Measurements from ENCODE around the gene PLA2G12B. TPM values are rescaled to one million over a fixed set of nuclear protein-coding genes. Genes with fewer than 3 reads are reported as not detected.

PLA2G12B gene
- polyA plus RNA-seq, 1 experiment: not detected

DNA sequence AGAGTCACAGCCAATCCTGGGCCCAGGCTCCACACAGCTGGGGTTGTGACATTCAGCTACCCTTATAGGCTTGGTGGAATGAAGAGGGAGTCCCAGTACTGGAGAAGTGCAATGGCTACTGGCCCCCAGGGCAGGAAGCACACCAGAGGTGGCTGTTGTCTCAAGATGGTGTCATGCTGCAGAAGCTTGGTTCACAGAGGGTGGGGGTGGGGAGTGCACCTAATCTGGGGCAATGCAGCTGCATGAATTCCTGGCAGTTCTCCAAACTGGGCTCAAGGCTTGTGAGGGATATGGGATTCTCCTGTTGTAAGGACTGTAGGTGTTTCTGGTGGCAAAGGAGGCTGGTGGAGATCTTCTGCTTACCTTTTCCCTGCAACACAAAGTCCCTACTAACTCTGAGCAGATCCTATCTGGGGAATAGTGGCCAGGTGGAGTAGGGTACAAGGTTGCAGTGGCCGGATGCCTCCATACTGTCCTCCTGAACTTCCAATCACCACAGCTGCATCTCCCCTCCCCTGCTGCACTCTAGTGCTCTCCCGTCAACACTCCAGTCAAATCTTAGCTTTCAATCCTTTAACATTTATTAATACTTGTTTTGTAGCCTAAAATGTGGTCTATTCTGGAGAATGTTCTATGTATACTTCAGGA lies 27.4 kb upstream of the PLA2G12B start:
- CTCF ChIA-PET: no interaction called here
- no peak for DNase-seq (ENCODE audit: low read depth, low spot score)
- POLR2A ChIA-PET: no interaction called here
- Histone ChIP-seq H3K27ac (ENCODE audit: low read depth, low read length) (no peak overlapping the region), H3K27me3 (ENCODE audit: control insufficient read depth, insufficient read depth, low read length) (no peaks in the 10 kb centered on the region), H3K9me3 (ENCODE audit: control insufficient read depth, insufficient read depth, low read length) (peaks cover 7% of the 10 kb centered on the region), H3K4me3 (ENCODE audit: low read depth, low read length) (no peak overlapping the region)
- TF ChIP-seq, protein P1, sequence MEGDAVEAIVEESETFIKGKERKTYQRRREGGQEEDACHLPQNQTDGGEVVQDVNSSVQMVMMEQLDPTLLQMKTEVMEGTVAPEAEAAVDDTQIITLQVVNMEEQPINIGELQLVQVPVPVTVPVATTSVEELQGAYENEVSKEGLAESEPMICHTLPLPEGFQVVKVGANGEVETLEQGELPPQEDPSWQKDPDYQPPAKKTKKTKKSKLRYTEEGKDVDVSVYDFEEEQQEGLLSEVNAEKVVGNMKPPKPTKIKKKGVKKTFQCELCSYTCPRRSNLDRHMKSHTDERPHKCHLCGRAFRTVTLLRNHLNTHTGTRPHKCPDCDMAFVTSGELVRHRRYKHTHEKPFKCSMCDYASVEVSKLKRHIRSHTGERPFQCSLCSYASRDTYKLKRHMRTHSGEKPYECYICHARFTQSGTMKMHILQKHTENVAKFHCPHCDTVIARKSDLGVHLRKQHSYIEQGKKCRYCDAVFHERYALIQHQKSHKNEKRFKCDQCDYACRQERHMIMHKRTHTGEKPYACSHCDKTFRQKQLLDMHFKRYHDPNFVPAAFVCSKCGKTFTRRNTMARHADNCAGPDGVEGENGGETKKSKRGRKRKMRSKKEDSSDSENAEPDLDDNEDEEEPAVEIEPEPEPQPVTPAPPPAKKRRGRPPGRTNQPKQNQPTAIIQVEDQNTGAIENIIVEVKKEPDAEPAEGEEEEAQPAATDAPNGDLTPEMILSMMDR (IDR thresholded peaks at IDR 0.05; ENCODE audit: low read depth, low read length): no peak

GRCh38 chr10:72981028-72981881 lies 26.6 kb upstream of the PLA2G12B start:
- no peak for DNase-seq (ENCODE audit: low read depth, low spot score)
- CTCF ChIA-PET: no interaction called here
- POLR2A ChIA-PET: no interaction called here
- TF ChIP-seq, protein P1 (IDR thresholded peaks at IDR 0.05; ENCODE audit: low read depth, low read length): no peak
- no peak overlapping the region for H3K27ac ChIP-seq (ENCODE audit: low read depth, low read length)
- no peaks in the 10 kb centered on the region for H3K27me3 ChIP-seq (ENCODE audit: control insufficient read depth, insufficient read depth, low read length)
- no peak overlapping the region for H3K4me3 ChIP-seq (ENCODE audit: low read depth, low read length)
- peaks cover 7% of the 10 kb centered on the region for H3K9me3 ChIP-seq (ENCODE audit: control insufficient read depth, insufficient read depth, low read length)

DNA sequence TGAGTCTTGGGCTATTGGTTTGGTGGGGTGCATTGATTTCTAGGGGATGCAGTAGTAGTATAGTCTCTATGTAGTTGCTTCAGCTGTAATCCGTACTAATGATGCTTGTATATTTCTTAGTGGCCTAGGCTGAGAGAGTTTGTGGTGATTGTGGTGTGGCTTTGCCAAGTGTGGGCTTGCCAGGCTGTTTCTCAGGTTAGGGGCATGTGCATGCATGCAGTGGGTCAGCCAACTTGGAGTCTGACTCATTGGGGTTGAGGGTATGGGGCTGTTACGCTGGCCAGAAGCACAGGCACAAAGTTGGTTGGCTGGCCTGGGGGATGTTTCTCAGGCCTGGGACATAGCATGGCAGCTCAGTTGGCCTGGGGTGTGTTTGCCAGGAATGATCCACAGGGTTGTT lies 25.7 kb upstream of the PLA2G12B start:
- H3K27ac ChIP-seq (ENCODE audit: low read depth, low read length): no peak overlapping the region
- TF ChIP-seq, protein P1 (IDR thresholded peaks at IDR 0.05; ENCODE audit: low read depth, low read length): no peak
- no peaks in the 10 kb centered on the region for H3K27me3 ChIP-seq (ENCODE audit: control insufficient read depth, insufficient read depth, low read length)
- CTCF ChIA-PET: no interaction called here
- POLR2A ChIA-PET: no interaction called here
- no peak for DNase-seq (ENCODE audit: low read depth, low spot score)
- peaks cover 7% of the 10 kb centered on the region for H3K9me3 ChIP-seq (ENCODE audit: control insufficient read depth, insufficient read depth, low read length)
- H3K4me3 ChIP-seq (ENCODE audit: low read depth, low read length): no peak overlapping the region

GRCh38 chr10:72979709-72980108 lies 25.1 kb upstream of the PLA2G12B start:
- H3K27me3 ChIP-seq (ENCODE audit: control insufficient read depth, insufficient read depth, low read length): no peaks in the 10 kb centered on the region
- H3K4me3 ChIP-seq (ENCODE audit: low read depth, low read length): no peak overlapping the region
- POLR2A ChIA-PET: no interaction called here
- H3K9me3 ChIP-seq (ENCODE audit: control insufficient read depth, insufficient read depth, low read length): peaks cover 7% of the 10 kb centered on the region
- CTCF ChIA-PET: no interaction called here
- no peak for DNase-seq (ENCODE audit: low read depth, low spot score)
- H3K27ac ChIP-seq (ENCODE audit: low read depth, low read length): no peak overlapping the region
- TF ChIP-seq, protein P1 (IDR thresholded peaks at IDR 0.05; ENCODE audit: low read depth, low read length): no peak

GRCh38 chr10:72976886-72977285 lies 22.3 kb upstream of the PLA2G12B start:
- POLR2A ChIA-PET: no interaction called here
- TF ChIP-seq, protein P1 (IDR thresholded peaks at IDR 0.05; ENCODE audit: low read depth, low read length): no peak
- no peak for DNase-seq (ENCODE audit: low read depth, low spot score)
- CTCF ChIA-PET: no interaction called here
- Histone ChIP-seq H3K27me3 (ENCODE audit: control insufficient read depth, insufficient read depth, low read length) (no peaks in the 10 kb centered on the region), H3K9me3 (ENCODE audit: control insufficient read depth, insufficient read depth, low read length) (peaks cover 7% of the 10 kb centered on the region), H3K4me3 (ENCODE audit: low read depth, low read length) (no peak overlapping the region), H3K27ac (ENCODE audit: low read depth, low read length) (no peak overlapping the region)

All from AG04450 (cell line).